ENCODE measurements around the gene PML.
"Not testable (repeated sequence)": the region's sequence is repeated elsewhere in the genome, so short reads cannot be mapped to it uniquely, and the experiment has no call there.

Gene PML

DNA sequence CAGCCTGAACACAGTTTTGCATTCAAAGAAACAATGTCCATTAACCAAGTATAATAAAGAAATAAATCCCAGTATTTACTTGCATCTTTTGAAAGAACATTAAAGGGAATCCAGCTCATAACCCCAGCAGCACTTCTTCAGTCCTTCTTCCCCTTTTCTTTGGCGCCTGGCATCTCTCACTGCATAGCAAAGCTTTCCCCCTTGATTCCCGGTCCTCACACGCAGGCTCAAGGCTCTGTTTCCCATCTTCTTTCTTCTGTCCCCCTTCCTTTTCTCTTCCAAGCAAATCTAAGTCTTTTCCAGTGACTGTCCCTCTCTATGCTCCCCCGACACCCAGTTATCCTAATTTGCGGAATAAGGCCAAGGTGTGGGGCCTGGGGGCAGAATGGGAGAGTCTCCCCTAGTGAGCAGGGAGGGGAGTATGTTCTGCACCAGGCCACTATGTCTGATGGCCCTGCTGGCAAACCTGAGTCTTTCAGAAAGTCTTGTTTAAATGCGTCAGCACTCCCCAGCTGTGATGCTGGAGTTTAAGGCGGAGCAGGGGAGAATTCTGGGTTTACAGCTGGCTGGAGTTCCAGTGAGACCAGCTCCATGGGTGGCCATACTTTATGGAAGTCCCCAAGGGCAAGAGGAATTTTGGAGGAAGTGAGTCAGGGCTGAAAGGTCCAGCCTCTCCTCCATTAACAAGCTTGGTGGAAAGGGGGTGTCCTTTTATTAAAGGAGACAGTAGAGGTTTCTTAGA lies 45.8 kb downstream of the PML start:
- DNase-seq: peak; percentile 12

GRCh38 chr15:74041311-74041756 lies 46.8 kb downstream of the PML start:
- DNase-seq: no peak

- no peak for DNase-seq
Measured at GRCh38 chr15:74041777-74042435, 47.4 kb downstream of the PML start.

GRCh38 chr15:74042603-74043424 lies 48.3 kb downstream of the PML start:
- no peak for DNase-seq

DNA sequence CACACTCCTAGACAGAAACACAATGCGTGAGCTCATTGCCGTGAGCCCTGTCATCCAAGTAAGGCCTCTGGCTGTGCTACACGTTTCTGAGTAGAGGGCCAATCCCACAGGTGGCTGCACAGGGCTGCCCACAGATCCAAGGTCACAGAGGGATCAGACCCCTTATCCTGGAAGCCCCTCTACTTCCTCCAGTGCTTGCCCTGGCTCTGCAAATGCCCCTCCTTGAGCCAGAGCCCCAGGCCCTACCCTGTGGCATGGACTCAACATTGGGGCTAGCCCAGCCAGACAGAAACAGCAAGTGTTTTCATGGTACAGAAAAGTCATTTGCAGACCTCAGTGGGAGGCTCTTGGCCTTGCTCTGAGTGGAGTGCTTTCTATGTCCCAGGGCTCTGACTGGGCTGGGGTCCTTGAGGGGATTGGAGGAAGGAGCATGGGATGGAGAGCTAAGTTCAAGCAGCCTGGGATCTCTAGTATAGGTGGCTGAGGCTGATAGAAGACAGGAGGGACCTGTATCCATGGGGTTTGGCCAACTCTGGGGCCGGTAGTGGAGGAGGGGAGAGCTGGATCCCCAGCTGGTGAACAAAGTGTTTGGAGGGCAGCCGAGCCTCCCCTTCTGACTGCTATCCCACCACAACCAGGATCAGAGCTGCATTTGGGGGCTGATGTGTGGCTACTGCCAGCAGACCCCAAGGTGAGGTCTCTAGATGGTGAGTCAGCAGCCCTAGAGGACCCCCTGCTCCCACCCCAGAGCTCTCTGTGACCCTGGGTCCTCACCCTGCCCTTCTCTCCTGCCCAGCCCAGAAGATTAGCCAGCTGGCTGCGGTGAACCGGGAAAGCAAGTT lies 49.1 kb downstream of the PML start:
- no peak for DNase-seq

DNA sequence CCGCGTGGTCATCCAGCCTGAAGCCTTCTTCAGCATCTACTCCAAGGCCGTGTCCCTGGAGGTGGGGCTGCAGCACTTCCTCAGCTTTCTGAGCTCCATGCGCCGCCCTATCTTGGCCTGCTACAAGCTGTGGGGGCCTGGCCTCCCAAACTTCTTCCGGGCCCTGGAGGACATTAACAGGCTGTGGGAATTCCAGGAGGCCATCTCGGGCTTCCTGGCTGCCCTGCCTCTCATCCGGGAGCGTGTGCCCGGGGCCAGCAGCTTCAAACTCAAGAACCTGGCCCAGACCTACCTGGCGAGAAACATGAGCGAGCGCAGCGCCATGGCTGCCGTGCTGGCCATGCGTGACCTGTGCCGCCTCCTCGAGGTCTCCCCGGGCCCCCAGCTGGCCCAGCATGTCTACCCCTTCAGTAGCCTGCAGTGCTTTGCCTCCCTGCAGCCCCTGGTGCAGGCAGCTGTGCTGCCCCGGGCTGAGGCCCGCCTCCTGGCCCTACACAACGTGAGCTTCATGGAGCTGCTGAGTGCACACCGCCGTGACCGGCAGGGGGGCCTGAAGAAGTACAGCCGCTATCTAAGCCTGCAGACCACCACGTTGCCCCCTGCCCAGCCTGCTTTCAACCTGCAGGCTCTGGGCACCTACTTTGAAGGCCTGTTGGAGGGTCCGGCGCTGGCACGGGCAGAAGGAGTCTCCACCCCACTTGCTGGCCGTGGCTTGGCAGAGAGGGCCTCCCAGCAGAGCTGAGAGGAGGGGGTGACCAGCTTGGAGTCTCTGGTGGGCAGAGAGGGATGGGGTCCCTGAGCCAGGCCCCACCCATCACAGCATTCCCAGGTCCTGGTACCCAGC lies 50.0 kb downstream of the PML start:
- DNase-seq: no peak

DNA sequence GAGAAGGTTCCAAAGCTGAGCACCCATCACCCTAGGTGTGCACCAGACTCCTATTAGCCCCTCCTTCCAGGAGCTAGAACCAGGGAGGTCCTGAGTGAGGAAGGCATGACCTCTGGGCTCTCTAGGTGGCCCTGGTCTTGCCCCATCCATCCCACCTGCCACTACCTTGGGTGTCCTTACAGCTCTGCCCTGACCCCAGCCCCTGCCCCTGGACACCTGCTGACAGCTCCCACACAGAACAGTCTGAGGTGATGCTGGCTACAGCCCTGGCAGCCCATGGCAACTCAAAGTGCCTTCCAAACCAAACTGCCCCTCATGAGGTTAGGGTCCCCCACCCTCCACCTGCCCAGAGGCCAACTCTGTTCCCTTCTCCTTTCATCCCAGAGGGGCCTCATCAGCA lies 50.7 kb downstream of the PML start:
- DNase-seq: no peak

DNA sequence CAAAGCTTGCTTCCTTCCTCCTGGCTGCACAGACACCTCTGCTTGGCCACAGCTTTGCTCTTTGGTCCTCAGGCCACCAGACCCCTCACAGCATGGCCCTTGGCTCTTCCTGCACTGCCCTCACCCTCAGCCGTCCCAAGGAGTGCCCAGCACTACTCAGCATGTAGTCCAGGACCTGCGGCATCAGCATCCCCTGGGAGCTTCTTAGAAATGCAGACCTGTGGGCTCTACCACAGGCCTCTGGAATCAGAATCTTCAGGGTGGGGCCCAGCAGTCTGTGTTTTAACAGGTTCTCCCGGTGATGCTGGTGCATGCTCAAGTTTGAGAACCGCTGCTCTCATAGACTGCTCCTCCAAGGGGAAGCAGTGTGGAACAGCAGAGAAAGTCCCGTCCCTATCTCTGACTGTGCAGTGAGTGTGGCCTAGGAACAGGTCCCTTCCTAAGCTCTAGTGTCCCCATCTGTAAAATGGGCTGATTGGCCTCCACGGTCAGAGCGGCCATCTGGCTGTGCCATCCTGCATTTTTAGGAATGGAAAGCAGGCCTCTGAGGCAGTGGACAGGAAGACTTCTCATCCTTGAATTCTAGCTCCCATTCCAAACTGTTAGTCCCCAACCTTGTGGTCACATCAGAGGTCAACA lies 51.2 kb downstream of the PML start:
- no peak for DNase-seq

- DNase-seq: no peak
Measured at GRCh38 chr15:74046275-74046674, 51.8 kb downstream of the PML start.

- DNase-seq: no peak
Measured at GRCh38 chr15:74050127-74050526, 55.6 kb downstream of the PML start.

DNA sequence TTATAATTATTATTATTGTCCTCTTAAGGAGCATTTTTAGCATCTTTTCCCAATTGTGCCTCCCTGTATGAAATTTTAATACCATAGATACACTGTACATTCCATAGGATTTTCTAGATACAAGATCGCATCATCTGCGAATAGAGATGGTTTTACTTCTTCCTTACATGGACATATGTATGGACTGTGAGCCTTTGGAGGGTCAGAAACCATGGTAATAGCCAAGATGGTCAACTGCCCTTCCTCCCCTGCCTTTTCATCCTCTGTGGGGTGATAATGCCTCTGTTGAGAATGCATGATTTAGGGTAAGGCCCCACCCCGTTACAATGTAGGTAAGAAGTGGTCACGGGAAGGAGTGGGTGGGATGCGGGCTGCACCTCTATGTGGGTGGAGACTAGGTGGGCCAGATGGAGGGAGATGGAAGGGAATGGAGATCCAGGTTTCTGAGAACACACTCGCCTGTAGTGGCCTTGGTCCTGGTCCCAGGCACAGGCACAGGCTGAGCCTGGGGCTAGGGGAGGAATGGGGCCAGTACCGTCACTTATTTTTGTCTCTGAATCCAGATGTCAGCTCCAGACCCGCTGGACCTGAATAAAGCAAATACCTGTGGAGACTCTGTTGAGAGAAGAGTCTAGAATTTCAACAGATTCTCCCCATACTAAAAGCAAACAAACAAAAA lies 56.2 kb downstream of the PML start:
- no peak for DNase-seq

GRCh38 chr15:74052271-74053260 lies 58.0 kb downstream of the PML start:
- not testable (repeated sequence) for DNase-seq

DNA sequence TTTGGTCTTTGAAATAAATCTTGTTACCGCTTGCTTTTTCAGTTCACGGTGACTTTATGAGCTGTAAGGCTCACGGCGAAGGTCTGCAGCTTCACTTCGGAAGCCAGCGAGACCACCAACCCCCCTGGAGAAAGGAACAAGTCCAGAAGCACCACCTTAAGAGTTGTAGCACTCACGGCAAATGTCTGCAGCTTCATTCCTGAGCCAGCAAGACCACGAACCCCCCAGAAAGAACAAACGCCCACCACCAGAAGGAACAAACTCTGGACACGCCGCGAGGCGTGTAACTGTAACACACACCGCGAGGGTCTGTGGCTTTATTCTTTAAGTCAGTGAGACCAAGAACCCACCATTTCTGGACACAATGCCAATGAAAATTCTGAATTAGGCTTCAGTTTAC lies 59.0 kb downstream of the PML start:
- DNase-seq: no peak

DNA sequence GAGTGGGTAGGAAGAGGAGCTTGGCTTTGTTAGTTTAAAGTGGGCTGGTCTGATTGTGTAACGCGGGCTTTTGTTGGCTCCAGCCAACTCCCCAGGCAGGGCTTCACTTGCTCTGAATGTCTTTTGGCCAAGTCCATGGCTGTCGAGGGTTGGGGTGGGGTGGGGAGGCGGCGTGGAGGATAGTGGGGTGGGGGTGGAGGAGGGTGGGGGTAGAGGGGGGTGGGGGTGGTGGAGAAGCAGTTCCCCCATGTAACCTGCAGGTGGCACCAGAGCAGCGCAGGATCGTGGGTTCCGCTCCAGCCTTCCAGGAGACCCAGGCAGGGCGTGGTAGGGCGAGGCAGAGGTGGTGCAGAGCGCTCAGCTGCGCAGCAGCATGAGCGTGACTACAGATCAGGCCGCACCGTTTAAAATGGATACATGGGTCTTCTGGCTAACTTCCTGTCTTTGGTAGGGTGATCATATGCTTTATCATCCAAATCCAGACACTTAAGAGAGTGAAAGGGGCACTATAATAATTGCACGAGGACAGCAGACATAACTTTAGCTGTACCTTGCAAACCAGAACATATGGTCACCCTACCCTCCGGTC lies 59.5 kb downstream of the PML start:
- peak; percentile 22 for DNase-seq

DNA sequence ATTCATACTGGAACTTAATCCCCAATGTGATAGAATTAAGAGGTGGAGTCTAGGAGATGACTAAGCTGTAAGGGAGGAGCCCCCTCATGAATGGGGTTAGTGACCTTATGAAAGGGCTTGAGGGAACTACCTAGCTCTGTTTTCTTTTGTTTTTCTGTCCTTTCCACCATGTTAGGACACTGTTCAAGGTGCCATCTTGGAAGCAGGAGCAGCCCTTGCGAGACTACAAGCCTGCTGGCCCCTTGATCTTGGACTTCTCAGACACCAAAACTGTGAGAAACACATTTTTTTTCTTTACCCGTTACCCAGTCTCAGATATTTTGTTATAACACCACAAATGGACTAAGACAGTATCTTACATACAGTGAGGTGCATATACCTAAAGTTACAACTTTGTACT lies 61.3 kb downstream of the PML start:
- no peak for DNase-seq

DNA sequence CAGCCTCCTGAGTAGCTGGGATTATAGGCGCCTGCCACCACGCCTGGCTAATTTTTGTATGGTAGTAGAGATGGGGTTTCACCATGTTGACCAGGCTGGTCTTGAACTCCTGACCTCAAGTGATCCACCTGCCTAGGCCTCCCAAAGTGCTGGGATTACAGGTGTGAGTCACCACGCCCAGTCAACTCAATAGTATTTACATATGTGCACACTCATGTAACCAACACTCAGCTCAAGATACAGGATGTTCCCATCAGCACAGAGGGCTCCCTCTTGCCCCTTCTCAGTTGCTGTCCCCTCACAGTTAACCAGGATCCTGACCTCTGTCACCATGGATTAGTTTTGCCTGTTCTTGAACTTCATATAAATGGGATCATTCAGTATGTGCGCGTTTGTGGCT lies 61.8 kb downstream of the PML start:
- not testable (repeated sequence) for DNase-seq

DNA sequence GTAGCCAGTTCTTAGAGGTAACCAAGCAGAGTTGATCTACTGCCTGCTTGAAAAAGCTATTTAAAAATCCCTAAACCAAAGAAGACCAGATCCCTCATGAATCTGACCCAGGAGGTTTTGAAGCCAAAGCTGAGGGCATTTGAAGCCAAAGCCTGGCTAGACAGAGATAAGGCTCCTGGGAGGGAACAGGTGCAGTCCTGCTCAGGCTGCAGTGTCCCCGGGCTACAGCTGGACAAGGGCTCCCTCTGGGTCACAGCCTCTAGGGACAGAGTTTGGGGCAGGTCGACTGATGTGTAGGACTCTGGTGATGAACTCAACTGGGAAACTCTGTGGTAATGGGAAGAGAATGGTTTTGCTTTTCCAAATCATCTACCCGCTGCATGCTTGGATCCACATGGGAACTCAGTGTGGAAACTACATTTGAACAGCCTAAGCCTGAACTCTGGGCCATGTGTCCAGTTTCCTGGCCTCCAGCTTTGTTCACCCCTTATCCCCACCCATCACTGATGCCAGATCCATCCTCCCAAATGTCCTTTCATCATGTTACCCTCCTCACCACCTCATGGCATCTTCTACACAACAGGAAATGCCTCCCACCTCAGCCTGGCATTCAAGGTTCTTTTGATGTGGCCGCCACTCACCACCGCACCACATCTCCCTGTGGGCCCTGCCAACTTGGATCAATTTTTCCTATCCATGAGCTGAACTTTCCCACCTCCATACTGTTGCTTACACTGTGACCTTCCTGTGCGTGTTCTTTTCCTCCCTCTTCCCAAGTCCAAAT lies 64.7 kb downstream of the PML start:
- not testable (repeated sequence) for DNase-seq

- no peak for DNase-seq
Measured at GRCh38 chr15:74060251-74060650, 65.7 kb downstream of the PML start.

Measured in GOT3 (cell line).